ENCODE measurements around the gene MROH2A.

GRCh38 chr2:233856184-233856583, 78.1 kb downstream of the MROH2A start:
- TF ChIP-seq, protein P1, sequence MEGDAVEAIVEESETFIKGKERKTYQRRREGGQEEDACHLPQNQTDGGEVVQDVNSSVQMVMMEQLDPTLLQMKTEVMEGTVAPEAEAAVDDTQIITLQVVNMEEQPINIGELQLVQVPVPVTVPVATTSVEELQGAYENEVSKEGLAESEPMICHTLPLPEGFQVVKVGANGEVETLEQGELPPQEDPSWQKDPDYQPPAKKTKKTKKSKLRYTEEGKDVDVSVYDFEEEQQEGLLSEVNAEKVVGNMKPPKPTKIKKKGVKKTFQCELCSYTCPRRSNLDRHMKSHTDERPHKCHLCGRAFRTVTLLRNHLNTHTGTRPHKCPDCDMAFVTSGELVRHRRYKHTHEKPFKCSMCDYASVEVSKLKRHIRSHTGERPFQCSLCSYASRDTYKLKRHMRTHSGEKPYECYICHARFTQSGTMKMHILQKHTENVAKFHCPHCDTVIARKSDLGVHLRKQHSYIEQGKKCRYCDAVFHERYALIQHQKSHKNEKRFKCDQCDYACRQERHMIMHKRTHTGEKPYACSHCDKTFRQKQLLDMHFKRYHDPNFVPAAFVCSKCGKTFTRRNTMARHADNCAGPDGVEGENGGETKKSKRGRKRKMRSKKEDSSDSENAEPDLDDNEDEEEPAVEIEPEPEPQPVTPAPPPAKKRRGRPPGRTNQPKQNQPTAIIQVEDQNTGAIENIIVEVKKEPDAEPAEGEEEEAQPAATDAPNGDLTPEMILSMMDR (conservative IDR thresholded peaks at IDR 0.05), result no peak
- no peak for TF ChIP-seq EZH2 (IDR thresholded peaks at IDR 0.05; ENCODE audit: low read depth)

Measured in PC-9 (cell line).